Fibroblast of pulmonary artery (primary cell): ENCODE data around the gene CTIF.
A peak's percentile ranks its signal among the peaks of the same experiment; 100 is the strongest.

ENCODE experiments used
- DNase-seq: peaks from one replicate; pipeline ENCODE4 v3.0.0-alpha.2; 2010; ENCODE audit warnings: low read depth
- H3K4me3 ChIP-seq: replicated peaks from 2 replicates; pipeline ENCODE4 v1.5.1; 2011; ENCODE audit warnings: low read depth, mild to moderate bottlenecking, control low read depth, low read length, moderate library complexity
- TF ChIP-seq, protein P1 (sequence below): IDR thresholded peaks from 2 replicates; pipeline ENCODE4 v1.5.1; 2011; ENCODE audit warnings: mild to moderate bottlenecking, control low read depth, low read length, inconsistent platforms; ENCODE audit errors: missing control alignments

CTIF gene

DNA sequence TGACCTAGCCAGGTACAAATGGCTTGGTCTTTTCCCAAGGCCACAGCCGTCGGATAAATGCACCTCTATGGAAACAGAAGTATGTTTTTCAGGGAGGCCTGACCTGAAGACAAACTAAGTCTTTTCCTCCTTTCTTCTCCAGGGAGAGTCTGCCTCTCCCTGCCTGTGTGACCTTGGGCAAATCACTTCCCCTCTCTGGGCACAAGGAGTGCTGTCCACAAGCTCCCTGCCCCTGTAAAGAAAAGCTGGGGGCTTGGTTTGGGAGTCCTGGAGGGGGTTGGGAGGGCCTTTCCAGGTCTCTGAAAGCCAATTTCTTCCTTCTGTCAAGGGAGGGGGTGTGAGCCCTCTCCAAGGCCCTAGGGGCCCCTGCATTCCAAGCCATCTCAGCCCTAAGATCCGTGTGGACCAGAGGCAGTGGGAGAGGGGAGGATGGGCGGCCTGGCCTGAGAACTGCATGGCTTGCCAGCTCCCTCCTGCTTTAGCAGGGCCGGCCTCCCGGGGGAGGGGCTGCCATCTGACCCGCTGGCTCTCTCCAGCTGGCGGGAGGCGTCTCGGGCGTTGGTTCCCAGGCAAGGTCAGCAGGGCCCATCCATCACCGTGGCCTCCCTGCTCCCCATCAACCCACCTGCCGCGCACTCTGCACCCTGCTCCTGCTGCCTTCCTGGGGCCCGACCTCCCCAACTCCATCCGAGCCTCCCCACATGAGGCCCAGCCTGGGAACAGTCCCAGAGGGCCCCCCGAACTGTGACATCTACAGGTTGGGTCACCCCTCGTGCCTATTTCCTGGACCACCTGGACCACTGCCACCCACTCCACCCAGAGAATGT is 350.5 kb downstream of the CTIF start:
- no peak overlapping the region for H3K4me3 ChIP-seq
- peak; percentile 38 for DNase-seq
- TF ChIP-seq, protein P1, sequence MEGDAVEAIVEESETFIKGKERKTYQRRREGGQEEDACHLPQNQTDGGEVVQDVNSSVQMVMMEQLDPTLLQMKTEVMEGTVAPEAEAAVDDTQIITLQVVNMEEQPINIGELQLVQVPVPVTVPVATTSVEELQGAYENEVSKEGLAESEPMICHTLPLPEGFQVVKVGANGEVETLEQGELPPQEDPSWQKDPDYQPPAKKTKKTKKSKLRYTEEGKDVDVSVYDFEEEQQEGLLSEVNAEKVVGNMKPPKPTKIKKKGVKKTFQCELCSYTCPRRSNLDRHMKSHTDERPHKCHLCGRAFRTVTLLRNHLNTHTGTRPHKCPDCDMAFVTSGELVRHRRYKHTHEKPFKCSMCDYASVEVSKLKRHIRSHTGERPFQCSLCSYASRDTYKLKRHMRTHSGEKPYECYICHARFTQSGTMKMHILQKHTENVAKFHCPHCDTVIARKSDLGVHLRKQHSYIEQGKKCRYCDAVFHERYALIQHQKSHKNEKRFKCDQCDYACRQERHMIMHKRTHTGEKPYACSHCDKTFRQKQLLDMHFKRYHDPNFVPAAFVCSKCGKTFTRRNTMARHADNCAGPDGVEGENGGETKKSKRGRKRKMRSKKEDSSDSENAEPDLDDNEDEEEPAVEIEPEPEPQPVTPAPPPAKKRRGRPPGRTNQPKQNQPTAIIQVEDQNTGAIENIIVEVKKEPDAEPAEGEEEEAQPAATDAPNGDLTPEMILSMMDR: no peak

DNA sequence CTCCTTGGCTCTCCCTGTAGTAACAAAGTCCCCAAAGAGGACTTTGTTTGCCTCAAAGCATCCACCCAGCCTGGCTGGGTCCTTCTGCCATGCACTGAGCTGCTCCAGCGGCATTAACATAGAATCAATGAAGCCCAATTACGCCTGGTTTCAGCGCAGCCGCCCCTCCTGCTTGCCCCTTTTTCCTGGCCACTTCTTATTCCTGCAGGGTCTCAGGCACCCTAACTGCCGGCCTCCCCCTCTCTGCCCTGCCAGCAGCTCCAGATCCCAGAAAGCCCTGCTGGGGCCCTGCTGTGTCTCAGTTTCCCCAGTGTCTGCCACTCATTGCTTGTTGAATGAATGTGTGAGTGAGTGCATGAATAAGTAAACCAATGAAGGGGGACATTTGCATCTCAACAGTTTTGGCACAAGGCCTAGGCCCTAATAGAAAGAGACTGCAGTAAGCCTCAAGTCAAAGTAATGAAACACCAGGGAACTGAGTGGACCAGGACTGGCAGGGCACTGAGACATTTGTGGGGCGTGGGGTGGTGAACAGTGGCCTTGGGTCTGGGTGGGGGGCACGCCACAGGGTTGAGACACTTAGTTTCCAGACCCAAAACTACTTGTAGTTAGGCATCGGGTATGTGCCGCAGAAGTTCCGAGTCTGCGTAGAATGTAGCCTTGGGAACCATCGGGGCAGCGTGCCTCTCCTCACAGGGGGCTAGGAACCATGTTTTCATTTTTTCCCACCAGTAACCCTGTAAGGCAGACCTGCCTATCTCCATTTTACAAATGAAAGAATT is 351.3 kb downstream of the CTIF start:
- H3K4me3 ChIP-seq: no peak overlapping the region
- DNase-seq: no peak
- TF ChIP-seq, protein P1: no peak

DNA sequence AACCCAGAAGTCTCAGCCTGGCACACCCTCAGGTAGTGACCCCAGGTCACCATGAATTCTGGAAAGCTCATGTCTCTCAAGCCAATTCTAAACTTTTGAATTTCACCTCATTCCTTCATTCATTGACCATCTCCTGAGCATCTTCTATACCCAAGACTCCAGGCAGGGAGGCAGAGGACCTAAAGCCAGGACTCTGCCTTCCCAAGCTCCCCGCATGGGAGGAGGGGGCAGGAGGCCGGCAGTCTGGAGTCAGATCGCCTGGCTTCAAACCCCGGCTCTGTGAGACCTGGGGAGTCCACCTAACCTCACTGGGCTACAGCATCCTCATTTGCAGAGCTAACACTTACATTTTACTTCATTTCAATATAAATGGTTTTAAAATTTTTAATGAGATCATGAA is 352.9 kb downstream of the CTIF start:
- DNase-seq: no peak
- H3K4me3 ChIP-seq: no peak overlapping the region
- TF ChIP-seq, protein P1: no peak

DNA sequence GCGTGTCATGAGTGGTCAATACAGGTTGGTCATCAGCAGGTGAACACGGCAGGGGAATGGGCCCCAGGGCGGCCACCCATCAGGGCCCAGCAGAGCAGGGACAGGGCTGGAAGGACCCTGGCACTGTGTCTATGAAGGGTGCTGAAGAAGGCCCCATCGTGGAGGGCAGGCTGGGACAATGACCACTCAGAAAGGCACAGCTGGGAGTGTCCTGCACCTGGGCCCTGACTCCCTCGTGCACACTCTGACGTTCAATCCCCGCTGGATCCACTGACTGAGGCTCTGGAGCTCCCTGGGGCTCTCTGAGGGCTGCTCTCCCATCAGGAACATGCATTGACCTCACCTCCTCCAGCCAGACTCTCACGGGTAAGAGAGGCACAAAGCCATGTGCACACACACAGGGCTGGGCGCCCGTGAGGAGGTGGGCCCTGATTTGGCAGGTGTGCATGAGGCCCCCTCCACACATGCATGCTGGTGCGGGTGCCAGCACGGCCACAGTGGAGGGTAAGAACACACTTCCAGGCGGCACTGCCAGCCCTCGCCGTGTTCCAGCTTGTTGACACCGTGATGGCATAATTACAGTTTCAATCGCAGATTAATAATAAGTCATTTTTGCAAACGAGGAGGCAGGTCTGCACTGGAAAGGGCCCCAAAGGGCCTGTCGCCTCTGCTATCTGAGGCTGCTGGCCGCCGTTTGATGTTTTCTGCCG is 353.5 kb downstream of the CTIF start:
- TF ChIP-seq, protein P1: no peak
- no peak for DNase-seq
- no peak overlapping the region for H3K4me3 ChIP-seq

DNA sequence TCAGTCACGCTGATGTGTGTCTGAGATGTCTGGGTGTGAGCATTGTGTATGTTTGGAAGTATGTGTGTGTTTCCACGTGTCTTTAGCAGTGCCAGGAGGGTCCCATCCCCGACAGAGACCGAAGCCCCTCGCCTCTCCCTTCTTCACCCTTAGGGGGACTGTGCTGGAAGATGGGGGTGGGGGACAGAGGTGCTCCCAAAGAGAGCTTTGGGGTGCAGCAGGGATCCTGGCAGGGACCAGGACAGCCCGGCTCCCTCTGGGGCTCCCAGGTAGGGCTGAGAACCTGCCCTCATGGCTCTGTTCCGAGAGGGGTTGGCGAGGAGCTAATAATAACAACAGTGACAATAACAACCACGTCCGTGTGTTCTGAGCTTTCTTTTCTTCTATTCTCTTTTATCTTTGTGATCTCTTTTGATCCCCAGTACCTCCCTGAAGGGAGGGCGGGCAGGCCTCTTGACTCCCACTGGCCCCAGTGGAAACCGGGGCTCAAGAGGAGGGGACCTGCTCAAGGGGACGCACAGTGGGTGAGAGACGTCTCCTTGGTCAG is 354.3 kb downstream of the CTIF start:
- TF ChIP-seq, protein P1: no peak
- no peak for DNase-seq
- H3K4me3 ChIP-seq: no peak overlapping the region
